ENCODE results near the gene BLTP3A. TPM values are rescaled to one million over a fixed set of nuclear protein-coding genes. Genes with fewer than 3 reads are reported as not detected.
A peak's percentile ranks its signal among the peaks of the same experiment; 100 is the strongest.
"Not testable (repeated sequence)": the region's sequence is repeated elsewhere in the genome, so short reads cannot be mapped to it uniquely, and the experiment has no call there.

Gene BLTP3A
- total RNA-seq, 2 donors from 2014 or later = 10.5 to 16.3 TPM

DNA sequence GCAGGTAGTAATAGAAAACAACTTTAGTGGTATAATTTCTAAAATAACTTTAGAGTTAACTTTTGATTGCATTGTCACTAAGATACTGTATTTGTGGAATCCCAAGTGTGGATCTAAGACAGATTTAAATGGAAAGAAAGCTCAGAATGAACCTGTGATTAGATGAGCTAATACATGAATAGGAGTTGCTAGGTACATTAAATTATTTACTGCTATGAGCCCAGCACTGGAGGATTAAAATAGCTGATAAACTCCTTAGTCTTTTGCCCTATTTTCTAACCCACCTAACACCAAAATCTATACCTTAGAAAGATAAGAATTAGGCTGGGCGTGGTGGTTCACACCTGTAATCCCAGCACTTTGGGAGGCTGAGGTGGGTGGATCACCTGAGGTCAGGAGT lies 23.7 kb upstream of the BLTP3A start:
- no peaks in the 10 kb centered on the region for H3K27me3 Mint-ChIP-seq
- H3K36me3 Mint-ChIP-seq (ENCODE audit: low read depth) = peaks cover 3% of the 10 kb centered on the region

DNA sequence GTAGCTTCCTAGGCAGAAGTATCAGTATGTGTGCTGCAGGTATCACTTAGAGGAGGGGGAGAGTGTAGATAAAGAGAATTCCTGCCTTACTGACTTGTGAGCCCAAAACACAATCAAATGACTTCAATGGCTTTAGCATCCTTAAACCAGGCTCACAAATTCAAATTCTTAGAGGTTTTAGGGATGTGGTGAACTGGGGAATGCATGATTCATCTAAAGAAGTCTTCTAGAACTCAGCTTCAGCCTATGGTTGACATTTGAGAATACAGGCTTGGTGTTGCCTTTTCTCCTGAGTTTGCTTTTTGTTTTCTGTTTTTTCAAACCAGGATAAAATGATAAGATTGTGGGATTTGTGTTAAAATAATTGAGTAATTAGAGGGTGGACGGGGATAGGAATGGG lies 20.2 kb upstream of the BLTP3A start:
- DNase-seq = no peak
- no peak overlapping the region for H3K4me3 Mint-ChIP-seq
- peaks cover 16% of the 10 kb centered on the region for H3K4me1 Mint-ChIP-seq
- H3K27me3 Mint-ChIP-seq = no peaks in the 10 kb centered on the region
- H3K27ac Mint-ChIP-seq = peak overlapping the region; percentile 39
- H3K36me3 Mint-ChIP-seq (ENCODE audit: low read depth) = peaks cover 5% of the 10 kb centered on the region
- ATAC-seq = no peak
- no peaks in the 10 kb centered on the region for H3K9me3 ChIP-seq (ENCODE audit: control insufficient read depth, low read length, poor library complexity, severe bottlenecking)

More for the DNA sequence above, 23.7 kb upstream of the BLTP3A start:
- no peak overlapping the region for H3K27ac Mint-ChIP-seq
- no peak overlapping the region for H3K4me3 Mint-ChIP-seq
- DNase-seq (no peak), ATAC-seq (no peak)
- H3K4me1 Mint-ChIP-seq = peaks cover 14% of the 10 kb centered on the region
- no peaks in the 10 kb centered on the region for H3K9me3 ChIP-seq (ENCODE audit: control insufficient read depth, low read length, poor library complexity, severe bottlenecking)

GRCh38 chr6:34772940-34773339 lies 18.9 kb upstream of the BLTP3A start:
- Mint-ChIP-seq H3K4me3 (peak overlapping the region; percentile 49), H3K27me3 (no peaks in the 10 kb centered on the region), H3K4me1 (peaks cover 16% of the 10 kb centered on the region), H3K36me3 (ENCODE audit: low read depth) (peaks cover 5% of the 10 kb centered on the region), H3K27ac (peak overlapping the region; percentile 37)
- DNase-seq = no peak
- ATAC-seq = no peak
- no peaks in the 10 kb centered on the region for H3K9me3 ChIP-seq (ENCODE audit: control insufficient read depth, low read length, poor library complexity, severe bottlenecking)

- Mint-ChIP-seq H3K4me1 (peaks cover 16% of the 10 kb centered on the region), H3K4me3 (no peak overlapping the region), H3K36me3 (ENCODE audit: low read depth) (peaks cover 5% of the 10 kb centered on the region), H3K27ac (no peak overlapping the region), H3K27me3 (no peaks in the 10 kb centered on the region)
- no peak for DNase-seq
- H3K9me3 ChIP-seq (ENCODE audit: control insufficient read depth, low read length, poor library complexity, severe bottlenecking) = no peaks in the 10 kb centered on the region
- no peak for ATAC-seq
Measured at GRCh38 chr6:34773916-34774315, 18.0 kb upstream of the BLTP3A start.

GRCh38 chr6:34774967-34775366 lies 16.9 kb upstream of the BLTP3A start:
- no peak overlapping the region for H3K4me3 Mint-ChIP-seq

DNA sequence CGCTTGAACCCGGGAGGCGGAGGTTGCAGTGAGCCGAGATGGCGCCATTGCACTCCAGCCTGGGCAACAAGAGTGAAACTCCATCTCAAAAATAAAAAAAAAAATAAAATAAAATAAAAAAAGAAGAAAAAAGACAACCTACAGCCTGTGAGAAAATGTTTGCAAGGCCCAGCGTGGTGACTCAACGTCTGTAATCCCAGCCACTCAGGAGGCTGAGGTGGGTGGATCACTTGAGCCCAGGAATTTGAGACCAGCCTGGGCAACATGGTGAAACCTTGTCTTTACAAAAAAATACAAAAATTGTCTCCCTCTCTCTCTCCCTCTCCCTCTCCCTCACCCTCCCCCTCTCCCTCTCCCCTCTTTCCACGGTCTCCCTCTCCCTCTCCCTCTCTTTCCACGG lies 6.5 kb upstream of the BLTP3A start:
- DNase-seq; H3K4me1 Mint-ChIP-seq; ATAC-seq; H3K27me3 Mint-ChIP-seq; H3K4me3 Mint-ChIP-seq; H3K27ac Mint-ChIP-seq; H3K9me3 ChIP-seq (ENCODE audit: control insufficient read depth, low read length, poor library complexity, severe bottlenecking); H3K36me3 Mint-ChIP-seq (ENCODE audit: low read depth): not testable (repeated sequence)

More at GRCh38 chr6:34774967-34775366, 16.9 kb upstream of the BLTP3A start:
- Mint-ChIP-seq H3K27me3 (no peaks in the 10 kb centered on the region), H3K4me1 (peaks cover 12% of the 10 kb centered on the region), H3K27ac (no peak overlapping the region), H3K36me3 (ENCODE audit: low read depth) (peaks cover 5% of the 10 kb centered on the region)
- no peaks in the 10 kb centered on the region for H3K9me3 ChIP-seq (ENCODE audit: control insufficient read depth, low read length, poor library complexity, severe bottlenecking)
- ATAC-seq = no peak
- DNase-seq = no peak

DNA sequence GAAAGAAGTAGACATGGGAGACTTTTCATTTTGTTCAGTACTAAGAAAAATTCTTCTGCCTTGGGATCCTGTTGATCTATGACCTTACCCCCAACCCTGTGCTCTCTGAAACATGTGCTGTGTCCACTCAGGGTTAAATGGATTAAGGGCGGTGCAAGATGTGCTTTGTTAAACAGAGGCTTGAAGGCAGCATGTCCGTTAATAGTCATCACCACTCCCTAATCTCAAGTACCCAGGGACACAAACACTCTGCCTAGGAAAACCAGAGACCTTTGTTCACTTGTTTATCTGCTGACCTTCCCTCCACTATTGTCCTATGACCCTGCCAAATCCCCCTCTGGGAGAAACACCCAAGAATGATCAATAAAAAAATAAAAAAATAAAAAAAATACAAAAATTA lies 4.7 kb upstream of the BLTP3A start:
- not testable (repeated sequence) for ATAC-seq; H3K27ac Mint-ChIP-seq; DNase-seq; H3K27me3 Mint-ChIP-seq; H3K4me1 Mint-ChIP-seq; H3K9me3 ChIP-seq (ENCODE audit: control insufficient read depth, low read length, poor library complexity, severe bottlenecking); H3K36me3 Mint-ChIP-seq (ENCODE audit: low read depth); H3K4me3 Mint-ChIP-seq

GRCh38 chr6:34788111-34788510 lies 3.8 kb upstream of the BLTP3A start:
- no peak for ATAC-seq
- Mint-ChIP-seq H3K4me3 (no peak overlapping the region), H3K27ac (no peak overlapping the region), H3K27me3 (no peaks in the 10 kb centered on the region), H3K4me1 (peaks cover 6% of the 10 kb centered on the region), H3K36me3 (ENCODE audit: low read depth) (peaks cover 3% of the 10 kb centered on the region)
- no peaks in the 10 kb centered on the region for H3K9me3 ChIP-seq (ENCODE audit: control insufficient read depth, low read length, poor library complexity, severe bottlenecking)
- no peak for DNase-seq

GRCh38 chr6:34791164-34791700 lies 651 bp upstream of the BLTP3A start:
- Mint-ChIP-seq H3K4me3 (peak overlapping the region; percentile 99), H3K4me1 (peaks cover 16% of the 10 kb centered on the region), H3K27ac (peak overlapping the region; percentile 74), H3K36me3 (ENCODE audit: low read depth) (peaks cover 3% of the 10 kb centered on the region), H3K27me3 (no peaks in the 10 kb centered on the region)
- peak; percentile 45 for ATAC-seq
- H3K9me3 ChIP-seq (ENCODE audit: control insufficient read depth, low read length, poor library complexity, severe bottlenecking) = no peaks in the 10 kb centered on the region
- peak in 2 of 3 donors; percentile 15 to 18 for DNase-seq

DNA sequence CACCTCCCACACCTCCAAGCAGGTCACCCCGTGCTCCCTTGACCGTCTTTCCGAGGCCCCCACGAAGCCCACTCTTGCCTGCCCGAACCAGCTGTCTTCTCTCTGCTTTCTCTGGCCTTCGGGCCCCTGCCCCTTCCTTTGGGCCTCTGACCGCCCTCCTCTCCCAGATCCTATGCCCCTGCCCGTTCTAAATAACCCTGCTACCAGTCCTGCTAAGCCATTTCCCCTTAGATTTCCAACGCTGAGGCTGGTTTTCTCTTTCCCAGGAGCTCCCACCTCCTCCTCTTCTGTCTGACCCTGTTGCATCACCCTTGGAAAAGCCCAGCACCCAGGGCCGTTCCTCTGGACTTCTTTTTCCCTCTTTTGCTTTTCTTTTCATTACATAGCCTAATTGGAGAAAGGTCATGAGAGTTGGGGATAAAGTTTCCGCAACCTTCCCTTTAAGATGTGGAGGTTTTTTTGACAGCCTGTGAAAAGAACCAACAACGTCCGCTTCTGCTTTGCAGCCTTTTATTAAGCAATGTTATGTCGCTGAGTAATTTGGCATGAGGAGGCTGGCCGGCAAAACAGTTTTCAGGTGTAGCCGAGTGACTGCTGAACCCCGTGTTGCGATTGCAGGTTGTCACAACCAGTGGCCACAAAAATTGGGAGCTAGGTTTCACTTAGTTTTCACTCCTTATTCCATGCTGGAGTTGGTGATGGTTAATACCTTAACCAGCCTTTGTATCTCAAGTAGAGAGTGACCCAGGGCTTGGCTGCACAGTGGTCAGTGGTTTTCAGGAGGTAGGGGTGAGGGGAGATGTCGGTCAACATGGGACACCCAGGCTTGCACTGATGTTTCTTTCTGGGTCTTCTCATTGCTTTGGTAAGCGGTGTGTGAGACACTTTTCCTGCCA lies 970 bp downstream of the BLTP3A start:
- H3K27ac Mint-ChIP-seq = peak overlapping the region; percentile 94
- H3K4me3 Mint-ChIP-seq = peak overlapping the region; percentile 99
- H3K36me3 Mint-ChIP-seq (ENCODE audit: low read depth) = peaks cover 3% of the 10 kb centered on the region
- DNase-seq = no peak
- H3K27me3 Mint-ChIP-seq = no peaks in the 10 kb centered on the region
- H3K9me3 ChIP-seq (ENCODE audit: control insufficient read depth, low read length, poor library complexity, severe bottlenecking) = no peaks in the 10 kb centered on the region
- no peak for ATAC-seq
- H3K4me1 Mint-ChIP-seq = peaks cover 16% of the 10 kb centered on the region

GRCh38 chr6:34793877-34794276 lies 2.0 kb downstream of the BLTP3A start:
- Mint-ChIP-seq H3K27me3 (no peaks in the 10 kb centered on the region), H3K4me3 (peak overlapping the region; percentile 99), H3K27ac (peak overlapping the region; percentile 94), H3K36me3 (ENCODE audit: low read depth) (peaks cover 3% of the 10 kb centered on the region), H3K4me1 (peaks cover 18% of the 10 kb centered on the region)
- no peak for DNase-seq
- H3K9me3 ChIP-seq (ENCODE audit: control insufficient read depth, low read length, poor library complexity, severe bottlenecking) = no peaks in the 10 kb centered on the region
- no peak for ATAC-seq

DNA sequence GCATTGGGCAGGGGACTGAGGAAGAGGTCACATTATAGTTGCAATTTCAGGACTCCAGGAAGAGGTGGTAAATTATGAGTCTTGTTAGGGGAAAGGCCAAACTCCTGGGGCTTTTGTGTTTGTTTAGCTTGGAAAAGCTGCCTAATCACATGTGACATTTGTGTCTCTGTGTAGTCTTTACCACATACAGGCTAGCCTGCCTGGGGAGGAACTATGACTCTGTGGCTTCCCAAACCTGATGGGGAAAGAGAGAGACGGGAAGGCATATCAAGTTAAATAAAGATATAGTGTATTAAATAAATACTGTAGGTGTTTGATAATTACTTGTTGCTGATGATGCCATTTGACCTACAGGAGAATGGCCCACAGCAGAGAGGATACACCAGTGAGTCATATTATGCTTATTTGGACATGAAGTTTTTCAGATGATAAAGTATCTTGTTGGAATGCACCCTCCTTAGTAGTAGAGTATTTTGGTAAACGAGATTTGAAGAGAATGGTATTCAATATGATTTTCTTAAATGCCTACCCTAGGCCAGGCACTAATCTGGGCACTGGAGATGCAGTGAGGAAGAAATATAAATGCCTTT lies 4.0 kb downstream of the BLTP3A start:
- Mint-ChIP-seq H3K4me3 (no peak overlapping the region), H3K36me3 (ENCODE audit: low read depth) (peaks cover 3% of the 10 kb centered on the region), H3K27me3 (no peaks in the 10 kb centered on the region), H3K4me1 (peaks cover 21% of the 10 kb centered on the region), H3K27ac (no peak overlapping the region)
- no peak for DNase-seq
- ATAC-seq = no peak
- no peaks in the 10 kb centered on the region for H3K9me3 ChIP-seq (ENCODE audit: control insufficient read depth, low read length, poor library complexity, severe bottlenecking)

DNA sequence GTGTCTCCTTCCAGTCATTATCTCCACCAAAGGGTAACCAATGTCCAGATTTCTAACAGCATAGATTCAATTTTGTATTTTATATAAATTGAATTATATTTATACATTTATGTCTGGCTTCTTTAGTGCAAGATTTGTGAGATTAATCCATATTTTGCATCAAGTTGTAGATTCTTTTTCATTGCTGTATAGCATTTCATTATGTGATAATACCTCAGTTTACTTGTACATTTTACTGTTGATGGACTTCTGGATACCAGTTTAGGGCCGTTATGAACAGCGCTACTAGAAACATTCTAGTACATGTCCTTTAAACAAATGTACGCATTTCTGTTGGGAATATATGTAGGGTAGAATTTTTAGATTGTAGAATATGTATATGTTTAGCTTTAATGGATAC lies 6.2 kb downstream of the BLTP3A start:
- no peak overlapping the region for H3K4me3 Mint-ChIP-seq
- ATAC-seq (no peak), DNase-seq (no peak)
- no peaks in the 10 kb centered on the region for H3K27me3 Mint-ChIP-seq
- H3K36me3 Mint-ChIP-seq (ENCODE audit: low read depth) = no peaks in the 10 kb centered on the region
- H3K4me1 Mint-ChIP-seq = peaks cover 14% of the 10 kb centered on the region
- H3K27ac Mint-ChIP-seq = no peak overlapping the region
- H3K9me3 ChIP-seq (ENCODE audit: control insufficient read depth, low read length, poor library complexity, severe bottlenecking) = no peaks in the 10 kb centered on the region

Measured in T-helper 17 cell (primary cell).